GM21390 (cell line): Measurements from ENCODE around the gene EDIL3.
"Not testable (repeated sequence)": the region's sequence is repeated elsewhere in the genome, so short reads cannot be mapped to it uniquely, and the experiment has no call there.

Experiments
- ATAC-seq: cut with Tn5 transposase; IDR thresholded peaks from one replicate; pipeline ENCODE4 v1.9.1; 2021; ENCODE audit not compliant: unreplicated experiment

Gene EDIL3

GRCh38 chr5:84197538-84197937 is 187.1 kb downstream of the EDIL3 start:
- ATAC-seq: no peak

GRCh38 chr5:84191281-84191680 is 193.4 kb downstream of the EDIL3 start:
- ATAC-seq: no peak

- no peak for ATAC-seq
Measured at GRCh38 chr5:84184857-84185256, 199.8 kb downstream of the EDIL3 start.

- ATAC-seq: no peak
Measured at GRCh38 chr5:84181093-84181492, 203.6 kb downstream of the EDIL3 start.

GRCh38 chr5:84168841-84169240 is 215.8 kb downstream of the EDIL3 start:
- ATAC-seq: no peak

- no peak for ATAC-seq
Measured at GRCh38 chr5:84163671-84164070, 221.0 kb downstream of the EDIL3 start.

GRCh38 chr5:84162695-84163094 is 222.0 kb downstream of the EDIL3 start:
- no peak for ATAC-seq

GRCh38 chr5:84160650-84161049 is 224.0 kb downstream of the EDIL3 start:
- ATAC-seq: not testable (repeated sequence)

- ATAC-seq: no peak
Measured at GRCh38 chr5:84149094-84149493, 235.6 kb downstream of the EDIL3 start.

GRCh38 chr5:84148651-84149050 is 236.0 kb downstream of the EDIL3 start:
- no peak for ATAC-seq

GRCh38 chr5:84137541-84137940 is 247.1 kb downstream of the EDIL3 start:
- ATAC-seq: no peak

- no peak for ATAC-seq
Measured at GRCh38 chr5:84131372-84131771, 253.3 kb downstream of the EDIL3 start.

GRCh38 chr5:84130006-84130580 is 254.6 kb downstream of the EDIL3 start:
- ATAC-seq: no peak

GRCh38 chr5:84125216-84125615 is 259.5 kb downstream of the EDIL3 start:
- no peak for ATAC-seq

GRCh38 chr5:84119252-84119651 is 265.4 kb downstream of the EDIL3 start:
- ATAC-seq: no peak

- no peak for ATAC-seq
Measured at GRCh38 chr5:84118551-84118950, 266.1 kb downstream of the EDIL3 start.

- no peak for ATAC-seq
Measured at GRCh38 chr5:84115727-84116126, 269.0 kb downstream of the EDIL3 start.

GRCh38 chr5:84113246-84114105 is 271.2 kb downstream of the EDIL3 start:
- ATAC-seq: no peak

GRCh38 chr5:84092738-84093137 is 291.9 kb downstream of the EDIL3 start:
- ATAC-seq: no peak

- ATAC-seq: no peak
Measured at GRCh38 chr5:84091127-84091799, 293.4 kb downstream of the EDIL3 start.

- ATAC-seq: no peak
Measured at GRCh38 chr5:84088996-84089395, 295.7 kb downstream of the EDIL3 start.

- ATAC-seq: no peak
Measured at GRCh38 chr5:84086511-84086910, 298.2 kb downstream of the EDIL3 start.
